Endodermal cell (in vitro differentiated cells): ENCODE data around the gene MEX3A. TPM values are rescaled to one million over a fixed set of nuclear protein-coding genes. Genes with fewer than 3 reads are reported as not detected.

Experiments used
- DNase-seq: peaks from one replicate; pipeline ENCODE4 v3.0.0-alpha.2; 2017
- H3K27ac ChIP-seq: 2 replicates; pipeline ENCODE4 v1.5.1; 2013; ENCODE audit warnings: mild to moderate bottlenecking, low read depth, low read length, moderate library complexity
- H3K27me3 ChIP-seq: 2 replicates; pipeline ENCODE4 v1.6.1; 2013; ENCODE audit warnings: mild to moderate bottlenecking, low read length, moderate library complexity; ENCODE audit not compliant: insufficient read depth, control insufficient read depth, poor library complexity, severe bottlenecking
- H3K36me3 ChIP-seq: 2 replicates; pipeline ENCODE4 v1.7.0; 2013; ENCODE audit warnings: mild to moderate bottlenecking, low read length, moderate library complexity; ENCODE audit not compliant: control insufficient read depth, insufficient read depth
- H3K4me1 ChIP-seq: one replicate; pipeline ENCODE4 v1.7.0; 2013; ENCODE audit warnings: low read length; ENCODE audit not compliant: control insufficient read depth, insufficient read depth
- H3K4me3 ChIP-seq: 2 replicates; pipeline ENCODE4 v1.5.1; 2013; ENCODE audit warnings: mild to moderate bottlenecking, low read length, moderate library complexity
- H3K9ac ChIP-seq: 2 replicates; pipeline ENCODE4 v1.6.1; 2013; ENCODE audit warnings: mild to moderate bottlenecking, low read length, moderate library complexity; ENCODE audit not compliant: poor library complexity, severe bottlenecking; ENCODE audit errors: extremely low read depth
- H3K9me3 ChIP-seq: 2 replicates; pipeline ENCODE4 v1.6.1; 2013; ENCODE audit warnings: mild to moderate bottlenecking, low read length, moderate library complexity; ENCODE audit not compliant: control insufficient read depth
- H3K27ac Mint-ChIP-seq: 2 replicates; pipeline ENCODE4 v1.8.0; 2020; ENCODE audit warnings: mixed read lengths
- H3K27me3 Mint-ChIP-seq: 2 replicates; pipeline ENCODE4 v1.8.0; 2021; ENCODE audit warnings: mild to moderate bottlenecking, mixed read lengths; ENCODE audit not compliant: insufficient read depth
- H3K36me3 Mint-ChIP-seq: 2 replicates; pipeline ENCODE4 v1.8.0; 2020; ENCODE audit warnings: low read depth, mixed read lengths
- H3K4me1 Mint-ChIP-seq: 2 replicates; pipeline ENCODE4 v1.8.0; 2020; ENCODE audit warnings: mixed read lengths
- H3K4me3 Mint-ChIP-seq: 2 replicates; pipeline ENCODE4 v1.8.0; 2020; ENCODE audit warnings: mild to moderate bottlenecking, moderate library complexity, mixed read lengths
- H3K9me3 Mint-ChIP-seq: 2 replicates; pipeline ENCODE4 v1.8.0; 2020; ENCODE audit warnings: mild to moderate bottlenecking, mixed read lengths
- WGBS, 2 experiments: methylation state at CpG; one replicate each; pipeline versions ENCODE4 v1.1.5 to v1.1.7; 2013; ENCODE audit warnings: missing lambda C conversion rate in 2 of 2, mixed read lengths in 1 of 2; ENCODE audit not compliant: insufficient coverage in 1 of 2, insufficient read length in 1 of 2; 5-methylcytosine and 5-hydroxymethylcytosine counted together
- total RNA-seq, 2 donors: library from RNA; stranded (reverse); fragmentation: NEBNext Ultra II Directional in 1 of 2; extraction: Animal tissue kit (Norgen Biotek cat#: 25700) in 1 of 2; gene quantifications; 2 replicates in 1 of 2; 3 replicates in 1 of 2; pipeline ENCODE4 v1.2.1, GENCODE V29; 2021
- TF ChIP-seq, protein P1 (sequence below): fragments of 200-600 bp; sonication (generic); conservative IDR thresholded peaks from 2 replicates; pipeline ENCODE4 v1.5.0; 2021; ENCODE audit warnings: antibody characterized with exemption, mild to moderate bottlenecking

The MEX3A gene
- total RNA-seq, 2 donors from 2014 or later = 91.8 to 94.3 TPM

DNA sequence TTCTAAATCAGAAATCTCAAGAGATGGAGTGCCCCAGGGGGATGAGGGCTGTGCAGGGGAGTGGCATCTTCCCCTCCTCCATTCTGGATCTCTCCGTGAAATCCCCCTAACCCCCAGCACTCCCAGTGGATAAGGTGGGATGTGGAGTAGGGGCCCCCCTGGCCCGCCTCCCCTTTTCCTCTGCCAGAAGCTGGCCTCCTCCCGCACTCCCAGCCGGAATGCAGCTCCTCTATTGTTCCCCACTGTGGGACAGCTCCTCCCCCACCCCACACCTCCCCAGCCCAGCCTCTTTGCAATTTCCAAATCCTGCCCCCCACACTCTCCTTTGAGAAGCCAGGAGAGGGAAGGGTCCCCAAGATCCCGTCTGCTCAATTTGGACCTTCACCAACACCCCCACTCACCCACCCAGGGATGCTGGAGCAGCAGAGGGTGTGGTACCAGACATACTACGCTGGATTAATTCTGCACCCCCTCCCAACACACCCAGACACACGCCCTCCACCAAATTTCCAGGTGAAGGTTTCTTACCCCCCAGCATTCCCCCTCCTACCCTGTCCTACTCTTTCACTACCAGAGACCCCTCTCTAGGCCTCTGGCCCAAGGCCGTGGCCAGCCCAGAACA lies 1.9 kb downstream of the MEX3A start:
- DNase-seq = peak; percentile 71
- peaks cover 35% of the 10 kb centered on the region for H3K36me3 Mint-ChIP-seq
- H3K4me1 Mint-ChIP-seq = peaks cover 60% of the 10 kb centered on the region
- Histone ChIP-seq H3K4me1 (peaks cover 14% of the 10 kb centered on the region), H3K36me3 (peaks cover 44% of the 10 kb centered on the region), H3K4me3 (peak overlapping the region; percentile 96), H3K9ac (peak overlapping the region; percentile 97), H3K27ac (peak overlapping the region; percentile 90), H3K27me3 (no peaks in the 10 kb centered on the region), H3K9me3 (no peaks in the 10 kb centered on the region)
- WGBS, 2 experiments = 0% methylated on average over 1 to 7 of the region's 8 CpGs
- peak overlapping the region; percentile 94 for H3K27ac Mint-ChIP-seq
- H3K27me3 Mint-ChIP-seq = no peaks in the 10 kb centered on the region
- no peaks in the 10 kb centered on the region for H3K9me3 Mint-ChIP-seq
- TF ChIP-seq, protein P1, sequence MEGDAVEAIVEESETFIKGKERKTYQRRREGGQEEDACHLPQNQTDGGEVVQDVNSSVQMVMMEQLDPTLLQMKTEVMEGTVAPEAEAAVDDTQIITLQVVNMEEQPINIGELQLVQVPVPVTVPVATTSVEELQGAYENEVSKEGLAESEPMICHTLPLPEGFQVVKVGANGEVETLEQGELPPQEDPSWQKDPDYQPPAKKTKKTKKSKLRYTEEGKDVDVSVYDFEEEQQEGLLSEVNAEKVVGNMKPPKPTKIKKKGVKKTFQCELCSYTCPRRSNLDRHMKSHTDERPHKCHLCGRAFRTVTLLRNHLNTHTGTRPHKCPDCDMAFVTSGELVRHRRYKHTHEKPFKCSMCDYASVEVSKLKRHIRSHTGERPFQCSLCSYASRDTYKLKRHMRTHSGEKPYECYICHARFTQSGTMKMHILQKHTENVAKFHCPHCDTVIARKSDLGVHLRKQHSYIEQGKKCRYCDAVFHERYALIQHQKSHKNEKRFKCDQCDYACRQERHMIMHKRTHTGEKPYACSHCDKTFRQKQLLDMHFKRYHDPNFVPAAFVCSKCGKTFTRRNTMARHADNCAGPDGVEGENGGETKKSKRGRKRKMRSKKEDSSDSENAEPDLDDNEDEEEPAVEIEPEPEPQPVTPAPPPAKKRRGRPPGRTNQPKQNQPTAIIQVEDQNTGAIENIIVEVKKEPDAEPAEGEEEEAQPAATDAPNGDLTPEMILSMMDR = no peak
- H3K4me3 Mint-ChIP-seq = peak overlapping the region; percentile 99

GRCh38 chr1:156079762-156080161 lies 2.5 kb downstream of the MEX3A start:
- peak overlapping the region; percentile 96 for H3K4me3 ChIP-seq
- H3K27ac ChIP-seq = no peak overlapping the region
- Mint-ChIP-seq H3K9me3 (no peaks in the 10 kb centered on the region), H3K4me3 (peak overlapping the region; percentile 99), H3K27me3 (no peaks in the 10 kb centered on the region), H3K36me3 (peaks cover 38% of the 10 kb centered on the region), H3K4me1 (peaks cover 60% of the 10 kb centered on the region), H3K27ac (peak overlapping the region; percentile 17)
- H3K9ac ChIP-seq = peak overlapping the region; percentile 97
- TF ChIP-seq, protein P1 = no peak
- 66 to 71% methylated on average over 3 to 5 of the region's 5 CpGs for WGBS, 2 experiments
- no peaks in the 10 kb centered on the region for H3K27me3 ChIP-seq
- DNase-seq = no peak
- H3K4me1 ChIP-seq = peaks cover 20% of the 10 kb centered on the region
- H3K9me3 ChIP-seq = no peaks in the 10 kb centered on the region
- peaks cover 50% of the 10 kb centered on the region for H3K36me3 ChIP-seq

GRCh38 chr1:156078728-156079127 lies 3.5 kb downstream of the MEX3A start:
- H3K27me3 Mint-ChIP-seq = no peaks in the 10 kb centered on the region
- H3K27ac Mint-ChIP-seq = peak overlapping the region; percentile 20
- Histone ChIP-seq H3K4me3 (peak overlapping the region; percentile 96), H3K27me3 (no peaks in the 10 kb centered on the region), H3K9me3 (no peaks in the 10 kb centered on the region), H3K4me1 (peaks cover 22% of the 10 kb centered on the region), H3K27ac (peak overlapping the region; percentile 47), H3K36me3 (peaks cover 55% of the 10 kb centered on the region), H3K9ac (no peak overlapping the region)
- TF ChIP-seq, protein P1 = no peak
- H3K9me3 Mint-ChIP-seq = no peaks in the 10 kb centered on the region
- H3K4me1 Mint-ChIP-seq = peaks cover 59% of the 10 kb centered on the region
- 77 to 94% methylated on average over 4 to 5 of the region's 5 CpGs for WGBS, 2 experiments
- H3K4me3 Mint-ChIP-seq = peak overlapping the region; percentile 99
- DNase-seq = peak; percentile 38
- H3K36me3 Mint-ChIP-seq = peaks cover 40% of the 10 kb centered on the region
